Liver (tissue), 9 donors: ENCODE results near the gene VEZF1. TPM values are rescaled to one million over a fixed set of nuclear protein-coding genes. Genes with fewer than 3 reads are reported as not detected.
"Not testable (repeated sequence)": the region's sequence is repeated elsewhere in the genome, so short reads cannot be mapped to it uniquely, and the experiment has no call there.

Experiments
- DNase-seq: peaks from one replicate; pipeline ENCODE4 v3.0.0-alpha.2; 2017; ENCODE audit warnings: low spot score
- H3K27ac ChIP-seq, 2 donors: one replicate each; pipeline ENCODE4 v1.7.0; 2013; ENCODE audit warnings: inconsistent platforms in 2 of 2, low read length in 2 of 2, control low read depth in 1 of 2, low read depth in 1 of 2, mild to moderate bottlenecking in 1 of 2
- H3K27me3 ChIP-seq, 4 donors: one replicate each; pipeline versions ENCODE4 v1.6.1 to v1.7.0; 2013; ENCODE audit warnings: low read length in 3 of 4, inconsistent platforms in 1 of 4, mild to moderate bottlenecking in 1 of 4, moderate library complexity in 1 of 4; ENCODE audit not compliant: control insufficient read depth in 4 of 4, insufficient read depth in 4 of 4
- H3K36me3 ChIP-seq, 4 donors: one replicate each; pipeline versions ENCODE4 v1.6.1 to v1.7.0; 2013; ENCODE audit warnings: low read length in 3 of 4, mild to moderate bottlenecking in 3 of 4, low read depth in 1 of 4, moderate library complexity in 1 of 4; ENCODE audit not compliant: control insufficient read depth in 4 of 4, insufficient read depth in 3 of 4
- H3K4me1 ChIP-seq, 4 donors: one replicate each; pipeline versions ENCODE4 v1.6.1 to v1.7.0; 2013; ENCODE audit warnings: low read length in 3 of 4, mild to moderate bottlenecking in 3 of 4, moderate library complexity in 1 of 4; ENCODE audit not compliant: control insufficient read depth in 4 of 4, insufficient read depth in 4 of 4
- H3K4me3 ChIP-seq, 3 donors: one replicate each; pipeline versions ENCODE4 v1.6.1 to v1.7.0; 2013; ENCODE audit warnings: low read length in 3 of 3, control low read depth in 1 of 3, low read depth in 1 of 3, mild to moderate bottlenecking in 1 of 3
- H3K9ac ChIP-seq, 2 donors: one replicate each; pipeline ENCODE4 v1.7.0; 2013; ENCODE audit warnings: low read length in 2 of 2, mild to moderate bottlenecking in 2 of 2, moderate library complexity in 2 of 2, control low read depth in 1 of 2, low read depth in 1 of 2
- H3K9me3 ChIP-seq, 4 donors: one replicate each; pipeline versions ENCODE4 v1.6.1 to v1.7.0; 2013; ENCODE audit warnings: low read length in 3 of 4; ENCODE audit not compliant: control insufficient read depth in 4 of 4
- EGR1 ChIP-seq, 2 donors: IDR thresholded peaks; 2 replicates each; pipeline ENCODE4 v1.6.1; 2016 to 2018; ENCODE audit warnings: antibody characterized with exemption in 2 of 2, low read depth in 2 of 2
- FOXA1 ChIP-seq: IDR thresholded peaks from 2 replicates; pipeline ENCODE4 v1.6.1; 2016; ENCODE audit warnings: antibody characterized with exemption
- FOXA2 ChIP-seq: IDR thresholded peaks from 2 replicates; pipeline ENCODE4 v1.6.1; 2016; ENCODE audit warnings: antibody characterized with exemption
- HNF4A ChIP-seq, 2 donors: conservative IDR thresholded peaks; 2 replicates each; pipeline ENCODE4 v1.6.1; 2016; ENCODE audit warnings: antibody characterized with exemption in 2 of 2, mild to moderate bottlenecking in 2 of 2
- NR2F2 ChIP-seq: IDR thresholded peaks from 2 replicates; pipeline ENCODE4 v1.6.1; 2016; ENCODE audit warnings: antibody characterized with exemption
- RAD21 ChIP-seq, 2 donors: IDR thresholded peaks; 2 replicates each; pipeline ENCODE4 v1.6.1; 2016; ENCODE audit warnings: antibody characterized with exemption in 2 of 2, mild to moderate bottlenecking in 2 of 2
- RXRA ChIP-seq, 2 donors: IDR thresholded peaks; 2 replicates each; pipeline ENCODE4 v1.6.1; 2017 to 2018; ENCODE audit warnings: antibody characterized with exemption in 2 of 2, mild to moderate bottlenecking in 1 of 2
- SP1 ChIP-seq: IDR thresholded peaks from 2 replicates; pipeline ENCODE4 v1.6.1; 2018; ENCODE audit warnings: antibody characterized with exemption, mild to moderate bottlenecking
- TAF1 ChIP-seq: conservative IDR thresholded peaks from 2 replicates; pipeline ENCODE4 v1.6.1; 2016; ENCODE audit warnings: antibody characterized with exemption, mild to moderate bottlenecking
- YY1 ChIP-seq: IDR thresholded peaks from 2 replicates; pipeline ENCODE4 v1.6.1; 2016; ENCODE audit warnings: antibody characterized with exemption, mild to moderate bottlenecking
- WGBS: extraction: QIAGEN DNeasy Blood & Tissue Kit; methylation state at CpG from one replicate; pipeline ENCODE4 v1.1.7; 2013; 5-methylcytosine and 5-hydroxymethylcytosine counted together
- polyA plus RNA-seq, 2 donors: library from polyadenylated mRNA; stranded (reverse) in 1 of 2; unstranded in 1 of 2; fragments of 200-250 nt in 1 of 2; fragments of >200 nt in 1 of 2; fragmentation: Nextera tagmentation in 1 of 2; extraction: Ambion mirVana in 1 of 2; gene quantifications; one replicate each; pipeline versions ENCODE4 v1.2.1 to v1.2.3, GENCODE V29; 2013 to 2015
- total RNA-seq, 2 donors: library from RNA; depleted of rRNA; stranded (reverse); fragments of >200 nt; gene quantifications; one replicate each; pipeline ENCODE4 v1.2.3, GENCODE V29; 2014
- TF ChIP-seq, protein P1 (sequence below): IDR thresholded peaks from 2 replicates; pipeline ENCODE4 v1.6.1; 2016; ENCODE audit warnings: antibody characterized with exemption, mild to moderate bottlenecking
- TF ChIP-seq, protein P2 (sequence below): fragments of 150-350 bp; IDR thresholded peaks from 2 replicates; pipeline ENCODE4 v1.5.1; 2017; ENCODE audit warnings: improper control_type of control experiment, low read depth, low read length; ENCODE audit not compliant: missing input control
- donor health status: healthy.
- donor health status: healthy.
- donor health status: healthy.
- donor health status: healthy.
- donor health status: healthy.

The VEZF1 gene
- total and polyA plus RNA-seq, 4 donors = 7.9 to 26.2 (median 11.4) TPM

DNA sequence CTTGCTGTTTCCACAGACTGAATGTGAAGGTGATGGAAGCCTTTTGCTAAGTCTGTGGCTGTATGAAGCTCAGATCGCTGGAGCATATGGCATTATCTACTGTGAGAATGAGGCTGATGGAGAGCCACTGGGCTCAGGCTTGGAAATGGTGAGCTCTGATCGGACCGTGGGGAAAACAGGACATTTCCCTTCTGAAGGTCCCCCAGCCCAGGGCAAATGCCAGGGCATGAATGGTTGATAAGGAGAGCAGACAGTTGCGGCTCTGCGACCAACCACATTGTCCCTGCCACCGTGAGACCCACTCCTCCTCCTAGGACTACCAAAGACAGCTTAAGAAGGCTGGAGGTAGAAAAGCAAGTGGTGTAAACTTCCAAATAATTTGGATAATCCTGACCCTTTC is 28.1 kb downstream of the VEZF1 start:
- Histone ChIP-seq H3K36me3 (no peaks in the 10 kb centered on the region), H3K27ac (no peak overlapping the region), H3K9ac (no peak overlapping the region), H3K4me1 (peaks cover 0 to 7% (median 5%) of the 10 kb centered on the region in 4 donors), H3K4me3 (no peak overlapping the region), H3K9me3 (no peaks in the 10 kb centered on the region), H3K27me3 (no peaks in the 10 kb centered on the region)
- no peak for DNase-seq
- WGBS = 95% methylated on average over 6 of the region's 6 CpGs
- TF ChIP-seq YY1 (no peak), SP1 (no peak), HNF4A (conservative IDR thresholded peaks at IDR 0.05) (no peak), RXRA (IDR thresholded peaks at IDR 0.05) (no peak), TAF1 (no peak), FOXA2 (no peak), NR2F2 (no peak), RAD21 (IDR thresholded peaks at IDR 0.05) (no peak), EGR1 (IDR thresholded peaks at IDR 0.05; ENCODE audit: low read depth in 2 of 2) (no peak), FOXA1 (no peak)

DNA sequence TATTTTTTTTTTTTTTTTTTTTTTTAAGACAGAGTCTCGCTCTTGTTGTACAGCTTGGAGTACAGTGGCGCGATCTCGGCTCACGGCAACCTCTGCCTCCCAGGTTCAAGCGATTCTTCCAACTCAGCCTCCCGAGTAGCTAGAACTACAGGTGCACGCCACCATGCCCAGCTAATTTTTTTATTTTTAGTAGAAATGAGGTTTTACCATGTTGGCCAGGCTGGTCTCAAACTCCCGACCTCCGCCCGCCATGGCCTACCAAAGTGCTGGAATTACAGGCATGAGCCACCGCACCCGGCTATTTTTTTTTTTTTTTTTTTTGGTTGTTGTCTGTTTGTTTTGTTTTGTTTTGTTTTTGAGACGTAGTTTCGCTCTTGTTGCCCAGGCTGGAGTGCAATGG is 29.7 kb downstream of the VEZF1 start:
- WGBS = 96% methylated on average over 15 of the region's 15 CpGs
- not testable (repeated sequence) for DNase-seq, H3K9ac ChIP-seq, H3K27me3 ChIP-seq, H3K36me3 ChIP-seq, H3K9me3 ChIP-seq, H3K27ac ChIP-seq, H3K4me3 ChIP-seq
- H3K4me1 ChIP-seq = peaks cover 6 to 20% (median 12%) of the 10 kb centered on the region in 4 donors

DNA sequence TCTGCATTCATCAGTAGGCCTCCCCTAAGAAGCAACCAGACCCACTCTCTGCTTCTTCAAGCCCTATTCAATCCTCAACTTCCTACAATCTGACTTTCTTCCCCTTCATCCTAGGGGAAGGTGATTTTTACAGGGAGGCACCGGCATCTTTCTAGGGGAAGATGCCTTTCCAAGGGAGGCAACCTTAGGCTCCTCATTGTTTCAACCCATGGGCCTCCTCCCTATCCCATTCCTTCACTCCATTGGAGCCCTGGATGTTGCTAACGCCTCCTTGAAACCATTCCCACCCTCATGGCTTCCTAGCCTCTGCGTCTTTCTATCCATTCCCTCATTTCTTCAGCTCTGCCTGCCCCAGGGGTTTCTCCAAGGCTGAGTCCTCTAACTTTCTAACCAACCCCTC is 30.2 kb downstream of the VEZF1 start:
- H3K4me3 ChIP-seq = no peak overlapping the region
- no peaks in the 10 kb centered on the region for H3K36me3 ChIP-seq
- TF ChIP-seq FOXA1 (no peak), NR2F2 (no peak), FOXA2 (no peak)
- TF ChIP-seq, protein P1, sequence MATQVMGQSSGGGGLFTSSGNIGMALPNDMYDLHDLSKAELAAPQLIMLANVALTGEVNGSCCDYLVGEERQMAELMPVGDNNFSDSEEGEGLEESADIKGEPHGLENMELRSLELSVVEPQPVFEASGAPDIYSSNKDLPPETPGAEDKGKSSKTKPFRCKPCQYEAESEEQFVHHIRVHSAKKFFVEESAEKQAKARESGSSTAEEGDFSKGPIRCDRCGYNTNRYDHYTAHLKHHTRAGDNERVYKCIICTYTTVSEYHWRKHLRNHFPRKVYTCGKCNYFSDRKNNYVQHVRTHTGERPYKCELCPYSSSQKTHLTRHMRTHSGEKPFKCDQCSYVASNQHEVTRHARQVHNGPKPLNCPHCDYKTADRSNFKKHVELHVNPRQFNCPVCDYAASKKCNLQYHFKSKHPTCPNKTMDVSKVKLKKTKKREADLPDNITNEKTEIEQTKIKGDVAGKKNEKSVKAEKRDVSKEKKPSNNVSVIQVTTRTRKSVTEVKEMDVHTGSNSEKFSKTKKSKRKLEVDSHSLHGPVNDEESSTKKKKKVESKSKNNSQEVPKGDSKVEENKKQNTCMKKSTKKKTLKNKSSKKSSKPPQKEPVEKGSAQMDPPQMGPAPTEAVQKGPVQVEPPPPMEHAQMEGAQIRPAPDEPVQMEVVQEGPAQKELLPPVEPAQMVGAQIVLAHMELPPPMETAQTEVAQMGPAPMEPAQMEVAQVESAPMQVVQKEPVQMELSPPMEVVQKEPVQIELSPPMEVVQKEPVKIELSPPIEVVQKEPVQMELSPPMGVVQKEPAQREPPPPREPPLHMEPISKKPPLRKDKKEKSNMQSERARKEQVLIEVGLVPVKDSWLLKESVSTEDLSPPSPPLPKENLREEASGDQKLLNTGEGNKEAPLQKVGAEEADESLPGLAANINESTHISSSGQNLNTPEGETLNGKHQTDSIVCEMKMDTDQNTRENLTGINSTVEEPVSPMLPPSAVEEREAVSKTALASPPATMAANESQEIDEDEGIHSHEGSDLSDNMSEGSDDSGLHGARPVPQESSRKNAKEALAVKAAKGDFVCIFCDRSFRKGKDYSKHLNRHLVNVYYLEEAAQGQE = no peak
- TF ChIP-seq, protein P2, sequence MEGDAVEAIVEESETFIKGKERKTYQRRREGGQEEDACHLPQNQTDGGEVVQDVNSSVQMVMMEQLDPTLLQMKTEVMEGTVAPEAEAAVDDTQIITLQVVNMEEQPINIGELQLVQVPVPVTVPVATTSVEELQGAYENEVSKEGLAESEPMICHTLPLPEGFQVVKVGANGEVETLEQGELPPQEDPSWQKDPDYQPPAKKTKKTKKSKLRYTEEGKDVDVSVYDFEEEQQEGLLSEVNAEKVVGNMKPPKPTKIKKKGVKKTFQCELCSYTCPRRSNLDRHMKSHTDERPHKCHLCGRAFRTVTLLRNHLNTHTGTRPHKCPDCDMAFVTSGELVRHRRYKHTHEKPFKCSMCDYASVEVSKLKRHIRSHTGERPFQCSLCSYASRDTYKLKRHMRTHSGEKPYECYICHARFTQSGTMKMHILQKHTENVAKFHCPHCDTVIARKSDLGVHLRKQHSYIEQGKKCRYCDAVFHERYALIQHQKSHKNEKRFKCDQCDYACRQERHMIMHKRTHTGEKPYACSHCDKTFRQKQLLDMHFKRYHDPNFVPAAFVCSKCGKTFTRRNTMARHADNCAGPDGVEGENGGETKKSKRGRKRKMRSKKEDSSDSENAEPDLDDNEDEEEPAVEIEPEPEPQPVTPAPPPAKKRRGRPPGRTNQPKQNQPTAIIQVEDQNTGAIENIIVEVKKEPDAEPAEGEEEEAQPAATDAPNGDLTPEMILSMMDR = no peak
- no peak for DNase-seq
- no peak overlapping the region for H3K27ac ChIP-seq
- H3K27me3 ChIP-seq = no peaks in the 10 kb centered on the region
- 95% methylated on average over 3 of the region's 3 CpGs for WGBS
- no peaks in the 10 kb centered on the region for H3K9me3 ChIP-seq
- peaks cover 8 to 24% (median 17%) of the 10 kb centered on the region in 4 donors for H3K4me1 ChIP-seq
- no peak overlapping the region for H3K9ac ChIP-seq
